Activated CD8-positive, alpha-beta memory T cell treated with anti-CD3 and anti-CD28 coated beads for 4 hours (primary cell): ENCODE measurements around the gene NT5E.
"Not testable (repeated sequence)": the region's sequence is repeated elsewhere in the genome, so short reads cannot be mapped to it uniquely, and the experiment has no call there.

ENCODE experiments used
- DNase-seq, 2 donors: peaks; one replicate each; pipeline ENCODE4 v3.0.0-alpha.2; 2020; ENCODE audit warnings: low read depth in 2 of 2

The NT5E gene

DNA sequence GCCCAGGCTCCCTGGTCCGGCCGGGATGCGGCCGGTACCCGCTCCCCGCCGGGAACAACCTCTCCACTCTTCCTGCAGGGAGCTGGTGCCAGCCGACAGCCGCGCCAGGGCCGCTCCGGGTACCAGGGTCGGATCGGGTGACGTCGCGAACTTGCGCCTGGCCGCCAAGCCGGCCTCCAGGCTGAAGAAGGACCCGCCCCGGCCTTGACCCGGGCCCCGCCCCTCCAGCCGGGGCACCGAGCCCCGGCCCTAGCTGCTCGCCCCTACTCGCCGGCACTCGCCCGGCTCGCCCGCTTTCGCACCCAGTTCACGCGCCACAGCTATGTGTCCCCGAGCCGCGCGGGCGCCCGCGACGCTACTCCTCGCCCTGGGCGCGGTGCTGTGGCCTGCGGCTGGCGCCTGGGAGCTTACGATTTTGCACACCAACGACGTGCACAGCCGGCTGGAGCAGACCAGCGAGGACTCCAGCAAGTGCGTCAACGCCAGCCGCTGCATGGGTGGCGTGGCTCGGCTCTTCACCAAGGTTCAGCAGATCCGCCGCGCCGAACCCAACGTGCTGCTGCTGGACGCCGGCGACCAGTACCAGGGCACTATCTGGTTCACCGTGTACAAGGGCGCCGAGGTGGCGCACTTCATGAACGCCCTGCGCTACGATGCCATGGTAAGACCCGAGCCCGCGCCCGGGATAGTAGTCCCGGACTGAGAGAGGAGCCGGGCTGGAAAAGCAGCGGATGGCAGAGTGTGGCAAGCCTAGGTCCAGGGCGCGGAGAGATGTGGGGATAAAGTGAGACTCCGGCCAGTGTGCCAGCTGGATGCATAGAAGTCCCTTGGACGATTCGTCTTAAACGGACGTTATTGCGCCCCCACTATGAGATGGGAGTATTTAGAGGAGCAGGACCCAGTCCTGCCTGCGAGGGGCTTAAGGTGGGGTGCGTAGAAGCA is at the start of gene NT5E:
NT5E (plus strand) TSS at position 266 of the 942 bp plus-strand sequence; CDS start at position 323, 57 bp downstream.
- no peak for DNase-seq

DNA sequence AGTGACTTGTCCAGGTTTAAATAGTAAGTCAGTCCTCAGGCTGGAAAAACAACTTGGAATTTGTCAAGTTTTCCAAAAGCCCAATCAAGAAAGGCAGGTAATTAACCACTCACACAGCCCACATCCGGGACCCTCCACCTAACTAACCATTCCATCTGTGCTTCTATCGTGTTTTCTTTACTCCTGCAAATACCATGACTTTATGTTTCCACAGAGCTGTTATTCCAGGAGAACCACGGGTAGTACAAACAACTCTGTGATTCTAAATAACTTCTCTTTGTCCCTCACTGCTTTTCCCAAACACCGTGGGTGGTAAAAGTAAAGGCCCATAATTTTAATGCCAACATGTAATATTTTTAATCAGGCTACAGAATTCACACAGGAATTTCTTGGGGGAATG is 49.6 kb upstream of the NT5E start:
- no peak for DNase-seq

DNA sequence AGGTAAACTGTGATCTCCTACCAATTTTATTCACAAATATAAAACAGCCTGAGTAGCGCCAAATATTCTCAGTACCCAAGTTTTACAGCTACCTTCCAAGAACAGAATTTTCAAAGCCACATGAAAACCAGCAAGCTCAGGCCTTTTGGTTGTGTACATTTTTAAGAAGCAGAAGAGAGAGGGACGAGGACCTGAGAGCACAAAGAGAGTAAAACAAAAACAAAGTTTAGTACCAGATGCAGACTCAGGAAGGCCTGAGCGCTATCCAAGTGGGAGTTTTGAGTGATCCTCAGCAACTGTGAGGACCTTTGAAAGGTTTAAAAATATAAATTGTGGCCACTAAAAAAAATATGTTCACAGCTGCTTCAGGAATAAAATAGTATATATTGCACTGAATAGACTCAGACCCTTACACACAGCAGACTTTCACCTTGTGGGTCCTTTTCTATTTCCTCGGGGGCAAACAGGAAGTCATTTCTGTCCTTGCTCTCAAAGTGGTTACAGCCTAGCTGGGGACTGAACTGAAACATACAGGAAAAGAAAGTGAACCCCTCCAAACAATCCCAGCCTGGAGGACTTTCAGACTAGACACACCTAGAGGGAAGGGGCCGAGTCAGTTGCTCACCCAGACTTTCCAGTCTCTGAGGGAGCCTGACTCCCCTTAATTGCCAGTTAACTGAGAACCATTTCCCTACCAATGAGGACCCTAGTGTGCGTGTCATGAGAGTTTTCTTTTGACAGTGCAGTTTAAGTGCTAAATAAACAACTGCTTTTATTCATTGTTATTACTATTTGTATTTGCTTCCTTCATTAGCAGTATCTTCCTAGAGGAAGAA is 48.5 kb upstream of the NT5E start:
- DNase-seq: no peak

DNA sequence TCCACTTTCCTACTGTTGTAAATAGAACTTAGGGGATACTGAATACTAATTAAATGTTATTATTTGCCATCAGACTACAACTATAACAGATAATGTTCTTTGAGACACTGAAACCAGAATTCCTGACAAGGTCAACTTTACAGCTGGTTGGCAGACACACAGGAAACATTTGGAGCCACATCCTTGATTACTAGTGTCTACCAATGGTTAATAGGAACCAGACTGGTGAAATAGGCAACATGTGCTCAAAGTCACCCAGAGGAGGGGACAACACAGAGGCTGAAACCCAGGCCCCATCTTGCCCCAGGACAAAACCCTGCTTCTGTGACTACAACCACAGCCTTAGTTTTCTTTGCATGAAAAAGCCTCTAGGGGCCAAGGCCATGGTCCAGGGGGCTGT is 47.8 kb upstream of the NT5E start:
- DNase-seq: no peak

DNA sequence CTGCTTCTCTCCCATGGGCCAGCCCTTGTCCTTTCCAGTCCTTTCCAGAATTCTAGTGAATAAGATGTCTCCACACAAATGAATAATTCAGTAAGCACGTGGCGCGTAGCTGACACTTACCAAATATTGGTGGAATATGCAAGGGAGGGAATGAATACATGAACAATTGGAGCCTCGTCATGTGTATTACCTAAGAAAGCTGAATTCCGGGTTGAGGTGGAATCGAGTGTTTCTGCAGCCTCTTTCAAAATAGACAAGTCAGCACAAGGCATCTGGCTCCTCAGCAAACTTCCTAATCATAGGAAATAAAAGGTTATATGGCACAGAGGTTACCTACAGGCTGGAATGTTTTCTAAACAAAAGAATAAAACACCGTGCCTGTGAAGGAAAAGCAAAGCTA is 47.0 kb upstream of the NT5E start:
- DNase-seq: no peak

DNA sequence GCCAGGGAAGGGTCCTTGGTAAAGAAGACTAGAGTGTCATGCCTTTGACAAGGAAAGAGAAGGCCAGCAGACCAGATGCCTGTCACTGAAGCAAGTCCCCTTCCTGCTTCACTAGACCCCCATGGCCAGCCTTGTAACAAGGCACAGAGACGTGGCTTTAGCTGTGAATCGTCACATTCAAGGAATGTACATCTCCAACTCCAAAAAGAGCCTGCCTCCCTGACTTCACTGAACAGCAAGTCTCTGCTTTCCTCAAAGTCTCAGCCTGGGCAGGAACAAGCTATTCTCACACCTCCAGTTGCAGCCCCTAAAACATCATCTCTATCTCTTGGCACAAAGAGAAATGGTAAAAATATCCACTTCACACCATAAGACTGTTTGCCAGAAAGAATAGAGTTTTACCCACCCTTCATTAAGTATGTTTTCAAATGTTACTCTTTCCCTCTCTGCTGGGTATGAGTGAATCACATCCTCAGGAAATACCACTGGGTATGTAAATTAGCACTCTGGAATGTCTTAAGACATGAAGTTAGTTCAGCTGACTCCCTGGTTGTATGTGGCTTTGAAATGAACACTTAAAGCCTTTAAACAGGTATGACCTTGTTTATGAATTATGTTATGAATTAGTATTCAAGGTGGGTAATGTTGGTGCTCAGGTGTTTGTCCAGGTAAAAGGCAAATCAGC is 46.4 kb upstream of the NT5E start:
- no peak for DNase-seq

DNA sequence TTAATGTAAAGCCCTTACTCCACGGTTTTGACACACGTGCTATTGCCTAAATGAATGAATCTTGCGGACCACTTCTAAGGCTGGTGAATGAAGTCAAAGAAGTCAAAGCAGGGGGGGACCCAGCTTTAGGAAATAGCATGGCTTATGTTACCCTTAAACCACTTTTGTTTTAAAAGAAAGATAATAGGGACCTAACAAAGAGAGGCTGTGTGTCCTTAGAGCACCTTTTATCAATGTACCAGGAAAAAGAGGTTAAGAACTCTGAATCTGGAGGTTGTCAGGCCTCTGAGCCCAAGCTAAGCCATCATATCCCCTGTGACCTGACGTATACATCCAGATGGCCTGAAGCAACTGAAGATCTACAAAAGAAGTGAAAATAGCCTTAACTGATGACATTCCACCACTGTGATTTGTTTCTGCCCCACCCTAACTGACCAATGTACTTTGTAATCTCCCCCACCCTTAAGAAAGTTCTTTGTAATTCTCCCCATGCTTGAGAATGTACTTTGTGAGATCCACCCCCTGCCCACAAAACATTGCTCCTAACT is 45.8 kb upstream of the NT5E start:
- not testable (repeated sequence) for DNase-seq

DNA sequence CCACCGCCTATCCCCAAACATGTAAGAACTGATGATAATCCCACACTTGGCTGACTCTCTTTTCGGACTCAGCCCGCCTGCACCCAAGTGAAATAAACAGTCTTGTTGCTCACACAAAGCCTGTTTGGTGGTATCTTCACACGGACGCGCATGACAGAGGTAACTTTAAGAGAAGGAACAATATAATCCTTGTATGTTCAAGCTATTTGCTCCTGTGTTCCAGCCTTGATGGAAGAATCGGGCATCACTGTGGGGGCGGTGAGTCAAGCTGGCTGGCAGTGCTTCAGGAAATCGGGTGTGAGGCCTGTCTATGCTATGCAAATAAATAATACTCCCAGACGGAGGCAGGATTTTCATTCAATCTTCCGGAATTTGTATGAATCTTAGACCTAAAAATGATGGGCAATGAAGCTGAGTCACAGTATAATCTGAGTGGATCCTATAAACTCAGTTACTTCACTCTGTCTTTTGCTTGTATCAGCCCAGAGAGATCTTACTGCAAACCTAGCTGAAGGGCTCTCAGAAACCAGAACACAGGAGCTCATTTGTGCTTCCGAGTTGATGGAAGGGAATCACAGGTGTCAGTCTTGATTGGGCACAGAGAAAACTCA is 45.2 kb upstream of the NT5E start:
- no peak for DNase-seq

DNA sequence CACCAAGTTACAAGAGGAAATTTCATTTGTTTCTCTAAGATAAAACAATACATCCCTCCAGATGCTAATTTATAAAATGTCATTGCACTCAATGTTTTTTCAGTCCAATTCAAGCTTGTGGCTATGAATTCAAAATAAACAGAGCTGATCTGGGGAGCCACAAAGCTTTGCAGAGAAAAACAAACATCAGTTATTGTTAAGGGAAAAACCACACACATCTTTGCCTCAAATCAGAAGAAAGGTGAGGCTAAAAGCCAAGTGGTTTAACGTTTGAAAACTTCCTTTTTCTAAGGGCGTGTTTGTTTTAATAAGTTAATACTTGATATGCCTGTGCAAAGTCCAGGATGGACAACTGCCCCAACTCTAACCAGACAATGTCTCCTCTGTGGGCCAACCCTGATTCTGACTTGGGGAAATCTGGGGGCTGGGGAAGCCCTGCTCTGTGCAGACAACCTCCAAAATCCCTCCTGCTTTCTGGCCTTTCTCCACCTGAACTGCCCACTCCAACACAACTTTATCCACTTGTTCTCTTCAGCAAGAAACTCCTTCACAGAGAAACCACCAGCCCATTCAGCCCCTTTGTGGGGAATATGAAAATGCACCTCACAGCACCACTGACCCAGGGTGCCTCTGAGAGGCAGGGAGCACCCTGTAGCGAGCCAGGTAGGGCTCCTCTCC is 44.6 kb upstream of the NT5E start:
- no peak for DNase-seq

DNA sequence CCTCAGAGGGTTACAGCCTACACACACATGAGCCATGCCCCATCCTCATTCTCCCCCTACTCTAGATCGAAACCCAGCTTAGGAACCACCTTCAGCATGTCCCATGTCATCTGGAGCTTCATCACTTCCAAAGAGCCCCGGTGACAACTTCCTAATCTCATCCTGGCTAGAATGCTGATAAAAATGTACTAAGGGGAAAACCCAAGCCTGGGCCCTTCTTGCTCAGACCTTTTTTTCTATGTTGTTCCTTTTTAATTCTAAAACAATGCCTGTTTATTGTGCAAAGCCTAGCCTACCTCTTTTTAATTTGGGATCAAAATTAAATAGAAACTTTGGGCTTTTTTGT is 44.1 kb upstream of the NT5E start:
- DNase-seq: no peak

DNA sequence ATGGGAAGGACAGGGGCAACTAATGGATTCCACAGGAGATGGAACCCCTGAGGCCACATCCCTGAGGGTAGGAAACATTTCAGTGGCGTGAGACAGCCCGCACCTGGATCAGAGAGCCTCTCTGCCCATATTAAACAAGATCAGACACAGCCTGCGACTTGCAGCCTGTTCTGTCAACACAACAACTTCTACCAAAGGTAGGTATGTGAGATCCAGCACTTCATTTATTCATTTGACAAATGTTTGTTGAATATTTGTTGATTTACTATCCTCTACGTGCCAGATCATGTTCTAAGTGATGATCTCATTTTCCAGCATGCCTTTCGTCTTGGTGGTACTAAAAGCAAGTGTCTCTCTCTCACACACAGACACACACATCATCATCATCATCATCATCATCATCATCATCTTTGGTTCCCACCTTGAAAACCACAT is 43.2 kb upstream of the NT5E start:
- DNase-seq: no peak

DNA sequence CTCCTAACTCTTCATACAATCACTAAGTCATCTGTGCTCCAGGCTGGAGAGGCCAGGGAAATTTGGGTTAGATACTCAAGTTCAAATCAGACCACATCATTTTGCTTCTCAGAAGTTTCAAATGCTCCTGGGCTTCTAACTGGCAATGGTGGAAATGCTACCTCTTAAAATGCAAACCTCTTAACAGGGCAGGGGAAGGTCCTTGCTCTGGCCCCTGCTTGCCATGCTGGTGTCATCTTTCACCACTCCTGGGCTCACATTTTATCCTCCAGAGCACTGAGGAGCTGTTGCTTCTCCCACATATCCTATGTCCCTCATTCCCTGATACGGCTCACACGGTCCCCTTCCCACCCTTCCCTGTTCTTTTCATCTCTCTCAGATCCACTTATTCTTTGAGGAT is 41.8 kb upstream of the NT5E start:
- no peak for DNase-seq

DNA sequence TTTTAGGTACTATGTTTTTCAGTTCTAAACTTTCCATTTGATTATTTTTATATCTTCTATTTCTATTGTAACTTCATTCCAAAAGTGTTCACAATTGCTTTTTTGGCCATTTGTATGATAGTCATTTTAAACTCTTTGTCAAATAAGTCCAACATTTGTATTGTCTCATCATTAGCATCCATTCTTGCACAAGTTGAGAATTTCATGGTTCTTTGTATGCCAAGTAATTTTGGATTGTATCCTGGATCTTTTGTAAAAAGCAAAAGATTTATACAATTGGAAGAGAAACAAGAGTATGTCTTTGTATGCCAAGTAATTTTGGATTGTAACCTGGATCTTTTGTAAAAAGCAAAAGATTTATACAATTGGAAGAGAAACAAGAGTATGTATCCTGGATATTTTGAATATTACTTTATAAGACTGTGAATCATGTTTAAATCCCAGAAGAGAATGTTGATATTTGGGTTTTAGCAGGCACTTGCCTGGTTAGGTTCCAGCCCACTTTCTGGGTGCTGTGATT is 36.9 kb upstream of the NT5E start:
- no peak for DNase-seq

DNA sequence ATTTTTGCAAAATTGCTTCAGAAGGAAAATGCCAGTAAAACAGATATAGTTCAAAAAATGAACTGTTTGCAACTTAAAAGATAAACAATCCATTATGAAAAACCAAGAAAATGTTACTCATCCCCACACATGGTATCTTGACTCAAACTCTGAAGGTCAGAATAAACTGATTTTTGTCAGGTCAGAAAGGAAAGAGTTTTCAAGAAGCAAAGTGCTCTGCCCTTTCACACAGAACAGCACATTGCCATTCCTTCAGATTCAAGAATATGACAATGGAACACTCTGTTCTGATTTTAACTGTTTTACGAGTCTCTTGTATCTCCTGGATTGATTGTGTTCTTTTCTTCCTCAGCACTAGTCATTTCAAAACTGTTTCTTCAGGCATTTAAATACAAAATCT is 33.8 kb upstream of the NT5E start:
- no peak for DNase-seq

DNA sequence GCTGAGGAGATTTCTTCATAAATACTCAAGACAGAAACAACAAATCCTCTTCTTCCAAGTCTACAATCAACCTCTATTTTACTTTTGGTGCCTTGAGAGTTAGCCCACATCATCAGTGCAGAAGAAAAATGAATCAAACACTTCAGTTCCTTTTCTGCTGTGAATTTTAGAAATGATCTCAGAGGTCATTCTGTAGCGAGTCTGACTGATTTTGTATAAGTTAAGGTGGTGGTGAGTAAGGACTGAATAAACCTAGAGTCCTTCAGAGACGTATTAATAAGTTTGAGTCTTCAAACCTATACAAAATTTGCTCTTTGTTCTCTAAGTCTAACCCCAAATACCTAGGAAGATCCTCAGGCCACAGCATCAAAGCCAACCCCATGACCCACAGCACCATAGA is 33.1 kb upstream of the NT5E start:
- no peak for DNase-seq

DNA sequence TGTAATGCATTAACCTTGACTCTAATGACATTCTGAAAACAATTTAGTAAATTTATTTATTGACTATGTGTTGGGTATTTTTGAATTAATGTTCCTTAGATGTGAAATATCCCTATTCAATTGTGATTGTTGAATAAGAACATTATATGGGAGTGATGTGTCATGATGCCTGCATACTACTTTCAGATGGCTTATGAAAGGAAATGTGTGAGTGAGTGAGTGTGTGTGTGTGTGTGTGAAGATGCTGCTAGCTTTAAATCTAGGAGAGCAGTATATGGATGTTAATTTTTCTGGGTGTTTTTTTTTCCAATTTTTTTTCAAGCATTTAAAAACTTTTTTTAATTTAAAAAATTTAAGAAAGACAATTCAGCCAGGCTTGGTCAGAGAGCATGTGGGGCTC is 32.5 kb upstream of the NT5E start:
- DNase-seq: no peak

DNA sequence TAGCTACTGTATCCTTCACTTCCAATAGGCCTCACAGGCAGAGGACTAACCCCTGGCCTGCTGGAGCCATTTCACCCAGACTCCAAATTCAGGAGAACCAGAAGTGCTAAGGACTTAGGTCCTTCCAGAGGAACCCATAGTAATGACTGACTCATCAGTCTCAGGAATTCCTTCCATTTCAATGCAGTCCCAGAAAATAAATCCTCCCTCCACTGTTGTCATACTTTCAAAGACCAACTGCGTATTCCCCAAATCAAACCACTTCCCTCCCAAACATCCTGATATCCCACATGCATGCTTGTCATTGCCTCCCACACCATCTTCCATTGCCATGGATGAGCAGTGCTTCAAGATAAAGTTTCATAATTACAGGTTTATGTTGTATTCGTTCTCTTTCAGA is 31.8 kb upstream of the NT5E start:
- DNase-seq: no peak

DNA sequence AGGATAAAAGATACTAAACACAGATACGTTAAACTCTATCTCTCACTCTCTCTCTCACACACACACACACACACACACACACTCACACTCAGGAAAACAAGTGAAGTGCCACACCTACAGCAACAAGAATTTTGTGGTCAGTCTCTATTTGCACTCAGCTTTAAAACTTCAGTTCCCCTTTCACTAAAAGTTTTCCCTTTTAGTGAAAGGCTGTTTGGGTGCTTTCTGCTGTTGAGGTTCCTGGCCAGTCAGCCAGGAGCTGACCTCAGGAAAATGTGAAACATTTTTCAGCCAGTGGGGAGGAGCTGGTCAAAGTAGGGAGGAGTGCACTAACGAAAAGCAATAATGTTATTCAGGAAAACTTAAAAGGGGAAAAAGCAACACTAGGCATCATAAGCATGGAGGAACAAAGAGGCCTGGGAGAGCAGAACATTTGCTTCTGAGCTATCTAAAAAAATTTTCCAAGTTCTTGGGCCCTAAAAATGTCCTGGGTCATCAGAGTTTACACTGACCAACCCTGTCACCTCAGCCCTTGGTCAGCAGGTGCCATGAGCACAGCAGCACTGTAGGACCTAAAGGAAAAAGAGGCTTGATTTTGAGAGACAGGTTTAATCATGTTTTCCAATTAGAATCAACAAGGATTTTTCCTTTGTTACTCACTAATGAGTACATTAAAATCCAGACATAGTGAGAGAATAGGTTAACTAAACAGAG is 30.7 kb upstream of the NT5E start:
- no peak for DNase-seq

DNA sequence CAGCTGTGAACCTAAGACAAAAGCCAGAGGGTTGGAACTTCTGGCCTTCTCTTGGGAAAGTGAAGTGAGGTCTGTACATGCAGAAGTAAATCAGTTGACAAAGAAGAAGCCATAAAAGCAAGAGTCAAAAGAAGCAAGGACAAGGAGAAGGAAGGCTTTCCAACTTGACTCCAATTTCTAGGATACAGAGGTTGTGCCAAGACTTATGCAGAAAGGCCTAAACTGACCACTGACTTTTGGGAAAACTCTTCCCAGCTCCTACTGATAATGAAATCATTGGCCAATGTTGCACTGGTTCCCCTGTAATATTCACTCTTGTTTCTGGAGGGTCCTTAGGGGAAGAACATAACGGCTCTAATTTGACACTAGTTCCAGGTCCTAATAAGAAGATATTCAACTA is 29.3 kb upstream of the NT5E start:
- no peak for DNase-seq

DNA sequence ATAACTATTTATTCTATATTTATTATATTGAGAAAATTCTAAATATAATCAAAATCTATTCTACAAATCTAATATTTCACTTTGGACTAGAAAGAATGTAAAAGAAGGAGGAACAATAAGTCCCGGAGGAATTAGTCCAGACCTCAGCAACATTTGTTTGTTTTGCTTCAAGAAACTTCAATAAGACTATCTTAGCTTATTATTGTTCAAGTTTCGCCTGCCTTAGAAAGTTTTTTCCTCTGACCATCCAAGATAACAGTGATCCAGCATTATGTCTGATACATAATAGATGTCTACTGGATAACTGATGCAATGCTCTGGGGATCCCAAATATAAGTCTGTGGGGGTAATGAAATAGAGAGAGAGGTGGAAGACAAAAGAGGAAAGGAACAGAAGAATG is 28.7 kb upstream of the NT5E start:
- no peak for DNase-seq
